SK-N-SH (cell line): Measurements from ENCODE around the gene GBX1. TPM values are rescaled to one million over a fixed set of nuclear protein-coding genes. Genes with fewer than 3 reads are reported as not detected.

Experiments used
- CTCF ChIA-PET: fragments of 300-600, 350-600 bp; formaldehyde crosslinking; extraction: SDS; loops from one replicate; lab custom pipeline; 2021; lab: Yijun Ruan, JAX
- POLR2A ChIA-PET: fragments of 350-600 bp; sonication (Branson Sonifier 250); formaldehyde crosslinking; extraction: SDS; loops from one replicate; lab custom pipeline; 2020; ENCODE audit warnings: antibody characterized with exemption, inconsistent platforms; lab: Yijun Ruan, JAX
- DNase-seq: peaks from one replicate; pipeline ENCODE4 v3.0.0; 2012
- H2AFZ ChIP-seq: fragments of 200-600 bp; sonication (generic); 2 replicates; pipeline ENCODE4 v1.8.1; 2016; ENCODE audit warnings: antibody characterized with exemption, mild to moderate bottlenecking, low read depth
- H3F3A ChIP-seq: fragments of 200-600 bp; sonication (generic); replicated peaks from 2 replicates; pipeline ENCODE3; 2016; ENCODE audit warnings: antibody characterized with exemption, mild to moderate bottlenecking; ENCODE audit not compliant: insufficient read depth
- H3K27ac ChIP-seq, 2 experiments: fragments of 200-500 bp in 1 of 2; fragments of 200-600 bp in 1 of 2; sonication (Bioruptor generic) in 1 of 2; sonication (generic), shearing (Covaris generic) in 1 of 2; 2 replicates each; pipeline versions ENCODE4 v1.5.1 to v1.6.1; 2014 to 2016; ENCODE audit warnings: low read depth in 2 of 2, inconsistent platforms in 1 of 2, low read length in 1 of 2, mild to moderate bottlenecking in 1 of 2, mixed read lengths in 1 of 2
- H3K27me3 ChIP-seq: fragments of 200-600 bp; sonication (generic), shearing (Covaris generic); 2 replicates; pipeline ENCODE4 v1.6.1; 2016; ENCODE audit warnings: mixed run types; ENCODE audit not compliant: insufficient read depth
- H3K36me3 ChIP-seq, 2 experiments: fragments of 200-500 bp in 1 of 2; fragments of 200-600 bp in 1 of 2; sonication (Bioruptor generic) in 1 of 2; sonication (generic) in 1 of 2; replicated peaks in 1 of 2; 2 replicates each; pipeline versions ENCODE3 to v1.5.1; 2014 to 2016; ENCODE audit warnings: low read length in 1 of 2, mild to moderate bottlenecking in 1 of 2; ENCODE audit not compliant: insufficient read depth in 2 of 2, control insufficient read depth in 1 of 2
- H3K4me1 ChIP-seq, 2 experiments: fragments of 200-500 bp in 1 of 2; fragments of 200-600 bp in 1 of 2; sonication (Bioruptor generic) in 1 of 2; sonication (generic), shearing (Covaris generic) in 1 of 2; 2 replicates each; pipeline versions ENCODE4 v1.5.1 to v1.6.1; 2014 to 2016; ENCODE audit warnings: low read depth in 1 of 2, low read length in 1 of 2, mixed run types in 1 of 2; ENCODE audit not compliant: insufficient read depth in 2 of 2, control insufficient read depth in 1 of 2
- H3K4me2 ChIP-seq: fragments of 200-600 bp; sonication (generic), shearing (Covaris generic); 2 replicates; pipeline ENCODE4 v1.6.1; 2017; ENCODE audit warnings: mixed run types
- H3K4me3 ChIP-seq, 2 experiments: fragments of 200-500 bp in 1 of 2; fragments of 200-600 bp in 1 of 2; sonication (Bioruptor generic) in 1 of 2; sonication (generic), shearing (Covaris generic) in 1 of 2; 2 replicates each; pipeline versions ENCODE4 v1.5.1 to v1.8.1; 2014 to 2016; ENCODE audit warnings: low read depth in 2 of 2, inconsistent platforms in 1 of 2, low read length in 1 of 2, mild to moderate bottlenecking in 1 of 2, mixed read lengths in 1 of 2, moderate library complexity in 1 of 2
- H3K79me2 ChIP-seq: fragments of 200-600 bp; sonication (generic); 2 replicates; pipeline ENCODE4 v1.8.1; 2017; ENCODE audit warnings: mild to moderate bottlenecking; ENCODE audit not compliant: insufficient read depth
- H3K9ac ChIP-seq: fragments of 200-600 bp; sonication (generic); 2 replicates; pipeline ENCODE4 v1.6.1; 2017; ENCODE audit warnings: mixed run types
- H3K9me2 ChIP-seq: fragments of 200-600 bp; sonication (generic); 2 replicates; pipeline ENCODE4 v1.6.1; 2017; ENCODE audit warnings: mixed run types
- H3K9me3 ChIP-seq: fragments of 200-600 bp; sonication (generic); 2 replicates; pipeline ENCODE4 v1.6.1; 2017; ENCODE audit warnings: mixed run types, mild to moderate bottlenecking, moderate library complexity
- H4K20me1 ChIP-seq: fragments of 200-600 bp; sonication (generic); 2 replicates; pipeline ENCODE4 v1.6.1; 2017; ENCODE audit warnings: mild to moderate bottlenecking, mixed run types; ENCODE audit not compliant: insufficient read depth
- EP300 ChIP-seq, 2 experiments: IDR thresholded peaks; 2 replicates each; pipeline versions ENCODE4 v1.4.0 to v1.6.1; 2012; ENCODE audit warnings: borderline replicate concordance in 1 of 2, low read depth in 1 of 2, low read length in 1 of 2
- JUND ChIP-seq: IDR thresholded peaks from 2 replicates; pipeline ENCODE4 v1.4.0; 2012
- RCOR1 ChIP-seq: fragments of 150-350 bp; IDR thresholded peaks from 2 replicates; pipeline ENCODE4 v1.6.1; 2017; ENCODE audit warnings: antibody characterized with exemption, low read length
- SIN3A ChIP-seq: IDR thresholded peaks from 2 replicates; pipeline ENCODE4 v1.6.1; 2012; ENCODE audit warnings: low read depth, mild to moderate bottlenecking, low read length, moderate library complexity, borderline replicate concordance
- SMC3 ChIP-seq: IDR thresholded peaks from 2 replicates; pipeline ENCODE4 v1.6.1; 2012; ENCODE audit warnings: low read depth, low read length, improper control_type of control experiment
- USF2 ChIP-seq: fragments of 150-350 bp; IDR thresholded peaks from 2 replicates; pipeline ENCODE4 v1.6.1; 2017; ENCODE audit warnings: antibody characterized with exemption, low read length, low read depth, borderline replicate concordance
- WGBS: methylation state at CpG from one replicate; pipeline ENCODE4 v1.1.6; 2017; ENCODE audit warnings: low lambda C conversion rate; 5-methylcytosine and 5-hydroxymethylcytosine counted together
- polyA plus RNA-seq, 3 experiments: library from polyadenylated mRNA; depleted of rRNA; stranded (reverse); fragments of >200 nt; gene quantifications; 2 replicates each; pipeline ENCODE4 v1.2.3, GENCODE V29; 2012
- TF ChIP-seq, protein P1 (sequence below): IDR thresholded peaks from 2 replicates; pipeline ENCODE4 v1.6.1; 2012; ENCODE audit warnings: mild to moderate bottlenecking, low read depth, low read length, moderate library complexity
- TF ChIP-seq, protein P2 (sequence below): IDR thresholded peaks from 2 replicates; pipeline ENCODE4; 2012

Gene GBX1
- polyA plus RNA-seq, 1 of the 3 experiments (the other 2 are of a cell fraction), result not detected

DNA sequence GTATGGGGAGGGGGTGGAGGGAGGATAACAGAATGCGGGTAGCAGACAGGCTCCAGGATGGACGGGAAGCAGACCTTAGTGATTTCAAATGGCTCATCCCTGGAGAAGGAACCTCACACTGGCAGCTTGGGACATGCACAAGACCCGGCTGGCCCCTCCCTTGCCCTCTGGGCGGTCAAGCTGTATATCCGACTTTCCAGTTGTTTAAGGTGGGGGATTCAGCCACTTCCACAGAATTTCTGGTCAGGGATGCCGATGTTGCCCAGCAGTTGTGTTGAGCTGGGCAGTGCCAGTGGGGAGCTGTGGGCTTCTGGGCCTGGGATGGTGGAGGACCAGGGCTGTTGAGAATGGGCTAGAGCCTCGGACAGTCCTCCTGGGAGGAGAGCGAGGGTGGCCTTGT, 38.8 kb downstream of the GBX1 start:
- no peaks in the 10 kb centered on the region for H3K9me2 ChIP-seq
- peaks cover 18% of the 10 kb centered on the region; the same call in 1 of the 2 replicates for H3K79me2 ChIP-seq
- H3K4me2 ChIP-seq, result no peak overlapping the region
- H3K27ac ChIP-seq, result no peak overlapping the region
- peaks cover 0 to 34% of the 10 kb centered on the region in 2 experiments; a peak in 1 of 4 replicates for H3K4me1 ChIP-seq
- no peaks in the 10 kb centered on the region for H3K9me3 ChIP-seq
- DNase-seq, result no peak
- POLR2A ChIA-PET, result no interaction called here
- CTCF ChIA-PET, result interaction anchor here (0.9 to 18.0 kb wide), 7 partner anchors 9 to 114 kb away, joined by 3 to 243 read pairs (median 12); partner anchors contain the start of gene GBX1
- H3F3A ChIP-seq, result no peaks in the 10 kb centered on the region
- H3K4me3 ChIP-seq, result no peak overlapping the region
- peaks cover 30 to 87% of the 10 kb centered on the region in 2 experiments for H3K36me3 ChIP-seq
- no peak for TF ChIP-seq RCOR1
- no peak overlapping the region for H3K9ac ChIP-seq
- H4K20me1 ChIP-seq, result peaks cover 24% of the 10 kb centered on the region
- 99% methylated on average over 8 of the region's 8 CpGs for WGBS
- no peak overlapping the region for H2AFZ ChIP-seq
- no peaks in the 10 kb centered on the region for H3K27me3 ChIP-seq

GRCh38 chr7:151128144-151128543, 39.4 kb downstream of the GBX1 start:
- Histone ChIP-seq H3K79me2 (peaks cover 18% of the 10 kb centered on the region; the same call in 1 of the 2 replicates), H3K9ac (no peak overlapping the region), H3K27ac (no peak overlapping the region), H3K9me2 (no peaks in the 10 kb centered on the region), H3K9me3 (no peaks in the 10 kb centered on the region), H3K36me3 (peaks cover 33 to 85% of the 10 kb centered on the region in 2 experiments), H4K20me1 (peaks cover 24% of the 10 kb centered on the region), H3K27me3 (no peaks in the 10 kb centered on the region), H2AFZ (no peak overlapping the region), H3K4me3 (no peak overlapping the region), H3K4me2 (no peak overlapping the region), H3F3A (peaks cover 4% of the 10 kb centered on the region), H3K4me1 (peaks cover 0 to 34% of the 10 kb centered on the region in 2 experiments; a peak in 1 of 4 replicates)
- CTCF ChIA-PET, result interaction anchor here (1.3 to 18.0 kb wide), 7 partner anchors 8 to 116 kb away, joined by 3 to 243 read pairs (median 13); partner anchors contain the start of gene GBX1
- TF ChIP-seq SMC3 (no peak), USF2 (no peak), RCOR1 (no peak), EP300 (IDR thresholded peaks at IDR 0.05; ENCODE audit: borderline replicate concordance in 1 of 2, low read depth in 1 of 2, low read length in 1 of 2) (no peak), SIN3A (no peak), JUND (no peak)
- TF ChIP-seq, protein P1, sequence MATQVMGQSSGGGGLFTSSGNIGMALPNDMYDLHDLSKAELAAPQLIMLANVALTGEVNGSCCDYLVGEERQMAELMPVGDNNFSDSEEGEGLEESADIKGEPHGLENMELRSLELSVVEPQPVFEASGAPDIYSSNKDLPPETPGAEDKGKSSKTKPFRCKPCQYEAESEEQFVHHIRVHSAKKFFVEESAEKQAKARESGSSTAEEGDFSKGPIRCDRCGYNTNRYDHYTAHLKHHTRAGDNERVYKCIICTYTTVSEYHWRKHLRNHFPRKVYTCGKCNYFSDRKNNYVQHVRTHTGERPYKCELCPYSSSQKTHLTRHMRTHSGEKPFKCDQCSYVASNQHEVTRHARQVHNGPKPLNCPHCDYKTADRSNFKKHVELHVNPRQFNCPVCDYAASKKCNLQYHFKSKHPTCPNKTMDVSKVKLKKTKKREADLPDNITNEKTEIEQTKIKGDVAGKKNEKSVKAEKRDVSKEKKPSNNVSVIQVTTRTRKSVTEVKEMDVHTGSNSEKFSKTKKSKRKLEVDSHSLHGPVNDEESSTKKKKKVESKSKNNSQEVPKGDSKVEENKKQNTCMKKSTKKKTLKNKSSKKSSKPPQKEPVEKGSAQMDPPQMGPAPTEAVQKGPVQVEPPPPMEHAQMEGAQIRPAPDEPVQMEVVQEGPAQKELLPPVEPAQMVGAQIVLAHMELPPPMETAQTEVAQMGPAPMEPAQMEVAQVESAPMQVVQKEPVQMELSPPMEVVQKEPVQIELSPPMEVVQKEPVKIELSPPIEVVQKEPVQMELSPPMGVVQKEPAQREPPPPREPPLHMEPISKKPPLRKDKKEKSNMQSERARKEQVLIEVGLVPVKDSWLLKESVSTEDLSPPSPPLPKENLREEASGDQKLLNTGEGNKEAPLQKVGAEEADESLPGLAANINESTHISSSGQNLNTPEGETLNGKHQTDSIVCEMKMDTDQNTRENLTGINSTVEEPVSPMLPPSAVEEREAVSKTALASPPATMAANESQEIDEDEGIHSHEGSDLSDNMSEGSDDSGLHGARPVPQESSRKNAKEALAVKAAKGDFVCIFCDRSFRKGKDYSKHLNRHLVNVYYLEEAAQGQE, result no peak
- TF ChIP-seq, protein P2, sequence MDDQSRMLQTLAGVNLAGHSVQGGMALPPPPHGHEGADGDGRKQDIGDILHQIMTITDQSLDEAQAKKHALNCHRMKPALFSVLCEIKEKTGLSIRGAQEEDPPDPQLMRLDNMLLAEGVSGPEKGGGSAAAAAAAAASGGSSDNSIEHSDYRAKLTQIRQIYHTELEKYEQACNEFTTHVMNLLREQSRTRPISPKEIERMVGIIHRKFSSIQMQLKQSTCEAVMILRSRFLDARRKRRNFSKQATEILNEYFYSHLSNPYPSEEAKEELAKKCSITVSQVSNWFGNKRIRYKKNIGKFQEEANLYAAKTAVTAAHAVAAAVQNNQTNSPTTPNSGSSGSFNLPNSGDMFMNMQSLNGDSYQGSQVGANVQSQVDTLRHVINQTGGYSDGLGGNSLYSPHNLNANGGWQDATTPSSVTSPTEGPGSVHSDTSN, result no peak
- no peak for DNase-seq
- POLR2A ChIA-PET, result no interaction called here
- WGBS, result 92% methylated on average over 11 of the region's 14 CpGs
